GM18505 (cell line): ENCODE data around the gene PPP1R12B.

ENCODE experiments used
- ATAC-seq: cut with Tn5 transposase; IDR thresholded peaks from one replicate; pipeline ENCODE4 v1.9.1; 2021; ENCODE audit not compliant: unreplicated experiment
- POLR2A ChIP-seq: IDR thresholded peaks from 4 replicates; pipeline ENCODE4 v1.6.1; 2011; ENCODE audit warnings: borderline replicate concordance; ENCODE audit not compliant: insufficient read depth, insufficient read length; ENCODE audit errors: extremely low read depth

PPP1R12B gene

GRCh38 chr1:202348509-202349205 lies at the start of gene PPP1R12B:
PPP1R12B (plus strand) TSS chr1:202348699; CDS start chr1:202348852, 153 bp downstream.
- TF ChIP-seq POLR2A: peak; percentile 58

GRCh38 chr1:202302166-202302565 lies 46.3 kb upstream of the PPP1R12B start:
- ATAC-seq: no peak
- no peak for TF ChIP-seq POLR2A

More at GRCh38 chr1:202348509-202349205, at the start of gene PPP1R12B:
- peak; percentile 95 for ATAC-seq

GRCh38 chr1:202304375-202304774 lies 44.1 kb upstream of the PPP1R12B start:
- no peak for ATAC-seq
- TF ChIP-seq POLR2A: no peak

DNA sequence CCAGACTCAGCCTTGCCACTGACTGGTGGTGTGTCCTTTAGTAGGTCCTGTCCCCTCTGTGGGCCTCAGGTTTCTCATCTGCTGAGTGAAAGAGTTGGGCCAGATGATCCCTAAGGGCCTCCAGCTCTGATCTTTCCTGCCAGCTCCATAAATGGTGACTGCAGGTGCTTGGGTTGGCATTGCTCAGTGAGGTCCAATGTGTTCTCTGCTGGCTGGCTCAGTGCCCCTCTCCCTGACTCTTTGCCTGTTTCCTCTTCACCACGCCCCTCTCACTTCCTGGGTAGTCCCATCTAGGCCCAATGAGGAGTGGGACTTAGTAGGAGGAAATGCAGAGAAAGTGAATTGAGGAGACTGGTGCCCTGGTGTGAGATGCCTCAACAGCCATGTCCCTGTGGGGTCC lies 43.3 kb upstream of the PPP1R12B start:
- no peak for ATAC-seq
- TF ChIP-seq POLR2A: no peak

GRCh38 chr1:202306535-202307345 lies 41.8 kb upstream of the PPP1R12B start:
- no peak for TF ChIP-seq POLR2A
- no peak for ATAC-seq

DNA sequence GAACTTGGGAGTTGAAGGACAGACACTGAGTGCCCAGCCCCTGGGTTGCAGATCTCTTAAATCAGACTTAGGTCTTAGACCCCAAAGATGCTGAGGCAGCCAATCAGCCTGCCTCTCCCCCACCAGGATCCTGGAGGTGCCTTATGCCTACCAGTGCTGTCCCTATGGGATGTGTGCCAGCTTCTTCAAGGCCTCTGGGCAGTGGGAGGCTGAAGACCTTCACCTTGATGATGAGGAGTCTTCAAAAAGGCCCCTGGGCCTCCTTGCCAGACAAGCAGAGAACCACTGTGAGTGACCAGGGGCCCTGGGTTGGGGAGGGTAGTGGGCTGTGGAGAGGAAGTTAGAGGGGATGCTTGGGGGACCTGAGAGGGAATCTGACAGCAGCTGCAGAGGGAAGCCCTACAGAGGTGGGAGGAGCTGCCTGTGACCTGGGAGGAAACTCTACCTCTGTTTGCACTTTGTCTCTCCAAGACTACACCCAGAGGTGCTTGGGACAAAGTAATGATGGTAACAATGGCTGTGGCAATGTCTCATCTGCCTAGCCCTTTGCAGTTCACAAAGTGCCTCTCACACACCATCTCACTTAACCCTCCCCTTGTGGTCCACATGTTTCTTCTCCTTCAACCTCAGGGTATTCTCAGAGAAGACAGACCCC lies 38.3 kb upstream of the PPP1R12B start:
- no peak for ATAC-seq
- no peak for TF ChIP-seq POLR2A

- no peak for TF ChIP-seq POLR2A
- no peak for ATAC-seq
These were observed 37.8 kb upstream of the PPP1R12B start for GRCh38 chr1:202310746-202311145.

DNA sequence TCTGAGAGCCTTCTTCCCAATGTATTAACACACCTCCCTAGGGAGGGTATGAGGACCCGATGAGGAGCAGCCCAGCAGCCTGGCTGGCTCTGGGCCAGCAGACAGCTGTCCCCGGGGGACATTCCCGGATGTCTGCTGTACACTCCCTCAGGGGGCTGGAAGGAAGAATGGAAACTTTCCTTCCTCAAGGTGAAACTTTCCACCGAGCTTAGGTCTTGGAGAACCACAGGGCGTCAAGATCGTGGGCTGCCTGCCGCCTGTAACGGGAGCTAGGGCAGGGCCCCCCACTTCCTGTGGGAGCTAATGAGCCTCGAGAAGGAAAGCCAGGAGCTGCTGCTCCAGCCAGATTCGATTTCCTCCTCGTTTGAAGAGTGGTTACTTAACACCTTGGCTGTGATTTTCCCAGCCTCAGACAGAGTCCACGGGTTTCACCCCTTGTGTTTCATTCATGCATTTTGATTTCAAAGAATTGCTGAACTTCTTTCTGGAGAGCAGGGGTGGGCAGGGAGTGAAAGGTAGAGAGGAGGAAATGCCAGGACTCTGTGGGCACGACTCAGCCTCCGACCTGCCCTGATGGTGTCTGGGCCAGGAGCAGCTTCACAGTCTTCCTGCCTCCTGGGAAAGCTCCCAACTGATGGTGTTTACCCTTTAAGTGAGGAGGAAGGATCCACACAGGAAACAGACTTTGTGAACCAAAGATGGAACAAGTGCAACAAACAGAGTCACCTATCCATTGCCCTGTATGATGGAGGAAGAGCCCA lies 36.4 kb upstream of the PPP1R12B start:
- no peak for ATAC-seq

DNA sequence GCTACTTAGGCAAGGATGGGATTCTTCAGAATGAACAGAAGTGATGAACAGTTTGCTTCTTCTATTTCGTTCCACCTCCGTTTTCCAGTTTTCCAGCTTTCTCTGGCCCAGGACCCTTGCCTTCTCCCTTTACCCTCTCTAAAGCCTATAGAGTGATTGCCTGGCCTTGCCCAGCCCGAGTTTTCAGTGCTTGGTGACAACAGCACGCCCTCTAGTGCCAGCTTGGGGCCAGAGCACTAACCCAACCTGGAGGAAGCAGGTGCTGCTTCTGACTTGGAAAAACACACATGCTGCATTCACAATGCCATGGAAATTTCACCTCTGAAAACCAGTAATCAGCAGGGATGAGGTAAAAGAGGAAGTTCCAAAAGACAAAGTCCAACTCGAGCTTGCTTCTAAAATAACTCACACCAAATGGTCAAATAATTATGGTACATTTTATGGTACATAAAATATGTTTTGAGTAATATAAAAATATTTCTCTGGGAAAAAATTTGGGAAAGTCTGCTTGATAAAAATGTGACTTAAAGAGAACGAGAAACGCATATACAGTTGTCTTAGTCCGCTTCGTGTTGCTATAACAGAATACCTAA lies 32.8 kb upstream of the PPP1R12B start:
- ATAC-seq: no peak
- TF ChIP-seq POLR2A: no peak

More for the DNA sequence above, 36.4 kb upstream of the PPP1R12B start:
- no peak for TF ChIP-seq POLR2A

DNA sequence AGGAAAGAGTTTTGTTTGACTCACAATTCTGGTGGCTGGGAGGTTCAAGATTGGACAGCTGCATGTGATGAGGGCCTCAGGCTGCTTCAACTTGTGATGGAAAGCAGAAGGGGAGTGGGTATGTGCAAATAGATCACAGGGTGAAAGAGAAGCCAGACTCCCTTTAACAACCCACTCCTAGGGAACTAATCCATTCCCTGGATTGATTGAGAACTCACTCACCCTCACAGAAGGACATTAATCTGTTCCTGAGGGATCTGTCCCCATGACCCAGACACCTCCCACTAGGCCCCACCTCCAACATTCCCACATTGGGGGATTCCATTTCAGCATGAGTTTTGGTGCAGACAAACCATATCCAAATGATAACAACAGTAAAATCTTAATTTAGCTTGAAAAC lies 32.3 kb upstream of the PPP1R12B start:
- TF ChIP-seq POLR2A: no peak
- no peak for ATAC-seq

DNA sequence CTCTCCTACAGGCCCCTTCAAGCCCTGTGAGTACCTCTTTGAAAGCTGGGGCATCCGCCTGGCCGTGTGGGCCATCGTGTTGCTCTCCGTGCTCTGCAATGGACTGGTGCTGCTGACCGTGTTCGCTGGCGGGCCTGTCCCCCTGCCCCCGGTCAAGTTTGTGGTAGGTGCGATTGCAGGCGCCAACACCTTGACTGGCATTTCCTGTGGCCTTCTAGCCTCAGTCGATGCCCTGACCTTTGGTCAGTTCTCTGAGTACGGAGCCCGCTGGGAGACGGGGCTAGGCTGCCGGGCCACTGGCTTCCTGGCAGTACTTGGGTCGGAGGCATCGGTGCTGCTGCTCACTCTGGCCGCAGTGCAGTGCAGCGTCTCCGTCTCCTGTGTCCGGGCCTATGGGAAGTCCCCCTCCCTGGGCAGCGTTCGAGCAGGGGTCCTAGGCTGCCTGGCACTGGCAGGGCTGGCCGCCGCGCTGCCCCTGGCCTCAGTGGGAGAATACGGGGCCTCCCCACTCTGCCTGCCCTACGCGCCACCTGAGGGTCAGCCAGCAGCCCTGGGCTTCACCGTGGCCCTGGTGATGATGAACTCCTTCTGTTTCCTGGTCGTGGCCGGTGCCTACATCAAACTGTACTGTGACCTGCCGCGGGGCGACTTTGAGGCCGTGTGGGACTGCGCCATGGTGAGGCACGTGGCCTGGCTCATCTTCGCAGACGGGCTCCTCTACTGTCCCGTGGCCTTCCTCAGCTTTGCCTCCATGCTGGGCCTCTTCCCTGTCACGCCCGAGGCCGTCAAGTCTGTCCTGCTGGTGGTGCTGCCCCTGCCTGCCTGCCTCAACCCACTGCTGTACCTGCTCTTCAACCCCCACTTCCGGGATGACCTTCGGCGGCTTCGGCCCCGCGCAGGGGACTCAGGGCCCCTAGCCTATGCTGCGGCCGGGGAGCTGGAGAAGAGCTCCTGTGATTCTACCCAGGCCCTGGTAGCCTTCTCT lies 30.3 kb upstream of the PPP1R12B start:
- no peak for ATAC-seq
- no peak for TF ChIP-seq POLR2A

- no peak for ATAC-seq
- no peak for TF ChIP-seq POLR2A
These were observed 29.0 kb upstream of the PPP1R12B start for GRCh38 chr1:202319381-202320080.

- no peak for TF ChIP-seq POLR2A
- ATAC-seq: no peak
These were observed 28.5 kb upstream of the PPP1R12B start for GRCh38 chr1:202320081-202320405.
